Adipose tissue (tissue), 3 donors: ENCODE results near the gene TRPM2. TPM values are rescaled to one million over a fixed set of nuclear protein-coding genes. Genes with fewer than 3 reads are reported as not detected.
A peak's percentile ranks its signal among the peaks of the same experiment; 100 is the strongest.

Source experiments
- H3K27ac ChIP-seq: one replicate; pipeline ENCODE4 v1.5.1; 2013; ENCODE audit warnings: low read depth, low read length
- WGBS, 3 donors: extraction: QIAGEN DNeasy Blood & Tissue Kit; methylation state at CpG; one replicate each; pipeline ENCODE4 v1.1.7; 2013; 5-methylcytosine and 5-hydroxymethylcytosine counted together
- polyA plus RNA-seq, 3 donors: library from polyadenylated mRNA; stranded (reverse); fragments of 200-250 nt; gene quantifications; one replicate each; pipeline ENCODE4 v1.2.3, GENCODE V29; 2013
- donor health status: healthy with polysubstance abuse.
- donor health status: Bipolar disorder and iron deficiency.
- donor health status: healthy.

The TRPM2 gene
- polyA plus RNA-seq, 3 donors, result 0.72 to 4.2 (median 1.9) TPM

- H3K27ac ChIP-seq, result no peak overlapping the region
- 86 to 91% (median 90%) methylated on average over 17 to 18 of the region's 18 CpGs for WGBS, 3 donors
Observed at GRCh38 chr21:44365251-44365966, 12.0 kb downstream of the TRPM2 start.

DNA sequence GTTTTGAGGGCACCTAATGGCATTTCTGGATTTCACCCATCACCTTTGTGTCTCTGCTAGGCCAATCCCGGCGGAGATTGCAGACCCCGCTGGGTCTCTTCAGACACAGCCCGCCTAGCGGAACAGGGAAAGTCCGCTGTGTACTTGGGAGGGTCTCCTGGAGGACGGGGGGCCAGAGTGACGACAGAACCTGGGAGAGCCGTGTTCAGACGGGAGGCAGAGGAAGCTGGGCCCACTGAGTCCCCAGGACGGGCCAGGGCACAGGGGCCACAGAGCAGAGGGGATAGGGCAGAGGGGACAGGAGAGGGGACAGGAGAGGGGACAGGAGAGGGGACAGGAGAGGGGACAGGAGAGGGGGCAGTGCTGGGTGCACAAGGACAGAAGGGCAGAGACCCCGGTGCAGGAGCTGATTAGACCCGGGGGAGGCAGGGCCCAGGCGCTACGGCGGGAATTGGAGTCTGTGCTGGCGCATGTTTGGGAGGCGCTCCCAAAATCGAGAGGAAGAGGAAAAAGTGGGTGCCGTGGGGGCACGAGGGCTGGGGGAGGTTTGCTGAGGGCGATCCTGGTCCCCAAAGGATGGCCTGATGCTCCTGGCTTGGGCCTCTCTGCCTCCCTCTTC lies 12.7 kb downstream of the TRPM2 start:
- H3K27ac ChIP-seq, result no peak overlapping the region
- WGBS, 3 donors, result 83 to 92% (median 90%) methylated on average over 17 to 22 of the region's 22 CpGs

- no peak overlapping the region for H3K27ac ChIP-seq
- 87 to 90% (median 89%) methylated on average over 23 to 28 of the region's 28 CpGs for WGBS, 3 donors
Observed at GRCh38 chr21:44366586-44367211, 13.3 kb downstream of the TRPM2 start.

DNA sequence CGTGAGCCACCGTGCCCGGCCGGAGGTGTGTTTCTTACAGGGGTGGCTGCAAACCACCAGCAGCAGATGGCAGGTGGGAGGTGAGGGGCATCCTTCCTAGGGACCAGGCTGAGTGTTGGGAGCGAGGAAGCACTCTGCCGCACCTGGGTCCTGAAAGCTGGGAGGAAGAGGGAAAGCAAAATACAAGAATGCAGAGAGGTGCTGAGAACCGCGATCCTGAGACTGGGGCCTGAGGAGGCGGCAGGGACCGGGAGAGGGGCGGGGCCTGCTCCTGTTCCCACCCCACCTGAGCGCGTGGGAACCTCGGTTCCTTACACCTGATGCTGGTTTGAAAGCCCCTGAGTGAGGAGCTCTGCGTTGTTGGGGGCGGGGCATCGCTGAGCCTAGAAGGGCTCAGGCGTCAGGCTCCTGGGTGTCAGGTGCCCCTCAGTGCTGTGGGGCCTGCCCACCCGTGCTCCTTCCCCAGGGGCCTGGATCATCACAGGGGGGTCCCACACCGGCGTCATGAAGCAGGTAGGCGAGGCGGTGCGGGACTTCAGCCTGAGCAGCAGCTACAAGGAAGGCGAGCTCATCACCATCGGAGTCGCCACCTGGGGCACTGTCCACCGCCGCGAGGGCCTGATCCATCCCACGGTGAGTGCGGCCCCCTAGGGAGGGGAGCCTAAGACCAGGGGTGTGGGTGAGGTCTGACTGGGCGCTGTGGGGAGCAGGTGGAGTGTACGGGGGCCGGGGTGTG lies 15.5 kb downstream of the TRPM2 start:
- no peak overlapping the region for H3K27ac ChIP-seq
- 25 to 45% (median 33%) methylated on average over 34 to 35 of the region's 35 CpGs for WGBS, 3 donors

DNA sequence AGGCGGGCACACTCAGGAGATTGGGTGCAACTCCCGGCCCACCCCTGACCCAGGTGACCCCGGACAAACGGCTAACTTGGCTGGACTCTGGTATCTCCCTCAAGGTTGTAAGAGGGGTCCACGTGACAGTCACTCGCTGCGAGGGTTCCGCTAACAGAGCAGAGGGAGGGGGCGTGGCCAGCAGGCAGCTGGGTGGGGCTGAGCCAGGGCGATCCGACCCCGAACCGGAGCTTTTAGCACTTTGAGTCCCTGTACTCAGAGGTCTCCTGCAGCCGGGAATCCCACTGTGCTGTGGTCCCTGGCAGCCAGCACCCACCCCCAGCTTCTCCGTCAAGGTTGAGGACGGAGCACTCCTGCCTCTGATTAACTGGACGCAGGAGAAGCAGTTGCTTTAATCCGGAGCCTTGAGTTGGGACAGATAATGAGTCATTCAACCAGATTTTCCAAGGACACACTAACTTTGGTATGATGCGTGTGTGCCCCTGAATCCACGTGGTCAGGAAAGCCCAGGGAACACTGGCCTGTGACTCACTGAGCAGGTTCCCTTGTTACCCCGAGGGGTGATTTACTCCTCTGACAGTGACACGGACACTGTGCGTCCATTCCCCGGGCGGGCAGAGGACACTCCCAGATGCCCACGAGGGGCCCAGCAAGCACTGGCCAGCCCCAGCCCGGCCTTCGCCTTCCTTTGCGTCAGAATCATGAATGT lies 16.8 kb downstream of the TRPM2 start:
- H3K27ac ChIP-seq, result no peak overlapping the region
- WGBS, 3 donors, result 21 to 44% (median 38%) methylated on average over 27 to 29 of the region's 29 CpGs

DNA sequence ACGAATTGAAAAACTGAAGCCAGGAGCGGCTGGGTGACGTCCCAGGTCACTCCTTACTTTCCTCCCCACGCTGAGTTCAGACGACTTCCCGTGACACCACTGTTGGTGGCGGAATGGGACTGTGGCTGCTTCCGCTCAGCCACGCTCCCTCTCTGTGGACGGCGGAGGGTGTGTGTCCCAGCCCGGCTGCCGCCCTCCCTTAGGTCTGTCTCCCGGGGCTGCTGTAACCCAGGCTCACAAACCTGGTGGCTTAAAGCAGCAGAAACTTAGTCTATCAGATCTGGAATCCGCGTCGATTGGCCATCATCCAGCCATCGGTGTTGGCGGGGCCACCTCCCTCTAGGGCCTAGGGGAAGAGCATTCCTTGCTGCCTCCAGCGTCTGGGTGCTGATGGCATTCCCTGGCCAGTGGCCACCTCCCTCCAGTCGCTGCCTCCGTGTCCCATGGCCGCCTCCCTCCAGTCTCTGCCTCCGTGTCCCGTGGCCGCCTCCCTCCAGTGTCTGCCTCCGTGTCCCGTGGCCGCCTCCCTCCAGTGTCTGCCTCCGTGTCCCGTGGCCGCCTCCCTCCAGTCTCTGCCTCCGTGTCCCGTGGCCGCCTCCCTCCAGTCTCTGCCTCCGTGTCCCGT lies 17.5 kb downstream of the TRPM2 start:
- no peak overlapping the region for H3K27ac ChIP-seq
- WGBS, 3 donors, result 81 to 95% (median 87%) methylated on average over 35 to 37 of the region's 37 CpGs

GRCh38 chr21:44371596-44371995 lies 18.2 kb downstream of the TRPM2 start:
- WGBS, 3 donors, result 90 to 94% (median 91%) methylated on average over 6 of the region's 6 CpGs
- no peak overlapping the region for H3K27ac ChIP-seq

GRCh38 chr21:44372616-44373015 lies 19.2 kb downstream of the TRPM2 start:
- 67 to 79% (median 76%) methylated on average over 8 of the region's 8 CpGs for WGBS, 3 donors
- no peak overlapping the region for H3K27ac ChIP-seq

DNA sequence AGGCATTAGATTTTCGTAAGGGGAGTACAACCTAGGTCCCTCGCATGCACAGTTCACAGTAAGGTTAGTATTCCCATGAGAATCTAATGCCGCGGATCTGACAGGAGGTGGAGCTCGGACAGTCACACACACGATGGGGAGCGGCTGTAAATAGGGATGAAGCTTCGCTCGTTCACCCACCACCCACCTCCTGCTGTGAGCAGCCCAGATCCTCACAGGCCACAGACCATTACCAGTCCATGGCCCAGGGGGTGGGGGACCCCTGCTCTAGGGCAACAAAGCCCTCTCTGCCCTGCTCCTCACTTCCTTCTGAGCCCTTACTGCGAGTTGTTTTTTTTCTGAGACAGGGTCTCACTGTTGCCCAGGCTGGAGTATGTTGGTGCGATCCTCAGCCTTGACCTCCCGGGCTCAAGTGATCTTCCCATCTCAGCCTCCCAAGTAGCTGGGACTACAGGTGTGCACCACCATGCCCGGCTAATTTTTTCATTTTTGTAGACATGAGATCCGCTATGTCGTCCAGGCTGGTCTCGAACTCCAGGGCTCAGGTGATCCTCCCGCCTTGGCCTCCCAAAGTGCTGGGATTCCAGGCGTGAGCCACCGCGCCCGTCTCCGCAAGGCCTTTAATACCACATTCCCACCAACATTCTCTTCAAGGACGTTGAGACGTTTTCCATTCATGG lies 21.3 kb downstream of the TRPM2 start:
- 75 to 87% (median 79%) methylated on average over 24 of the region's 24 CpGs for WGBS, 3 donors
- peak overlapping the region; percentile 24 for H3K27ac ChIP-seq

DNA sequence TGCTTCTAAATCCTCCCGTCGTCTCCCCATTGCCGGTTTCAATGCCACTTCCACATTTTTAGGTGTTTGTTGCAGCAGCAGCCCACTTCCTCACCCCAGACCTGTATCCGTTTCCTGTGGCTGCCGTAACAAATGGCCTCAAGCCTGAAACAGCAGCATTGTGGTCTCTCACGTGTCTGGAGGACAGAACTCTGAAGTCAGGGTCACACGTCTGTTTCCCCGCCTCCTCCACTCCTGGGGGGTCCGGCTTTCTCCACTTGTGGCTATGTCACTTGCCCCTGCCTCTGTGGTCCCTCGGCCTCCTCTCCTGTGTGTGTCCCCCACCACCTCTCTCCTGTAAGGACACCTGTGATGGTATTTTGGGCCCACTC lies 21.8 kb downstream of the TRPM2 start:
- 44 to 77% (median 48%) methylated on average over 10 of the region's 10 CpGs for WGBS, 3 donors
- H3K27ac ChIP-seq, result no peak overlapping the region

DNA sequence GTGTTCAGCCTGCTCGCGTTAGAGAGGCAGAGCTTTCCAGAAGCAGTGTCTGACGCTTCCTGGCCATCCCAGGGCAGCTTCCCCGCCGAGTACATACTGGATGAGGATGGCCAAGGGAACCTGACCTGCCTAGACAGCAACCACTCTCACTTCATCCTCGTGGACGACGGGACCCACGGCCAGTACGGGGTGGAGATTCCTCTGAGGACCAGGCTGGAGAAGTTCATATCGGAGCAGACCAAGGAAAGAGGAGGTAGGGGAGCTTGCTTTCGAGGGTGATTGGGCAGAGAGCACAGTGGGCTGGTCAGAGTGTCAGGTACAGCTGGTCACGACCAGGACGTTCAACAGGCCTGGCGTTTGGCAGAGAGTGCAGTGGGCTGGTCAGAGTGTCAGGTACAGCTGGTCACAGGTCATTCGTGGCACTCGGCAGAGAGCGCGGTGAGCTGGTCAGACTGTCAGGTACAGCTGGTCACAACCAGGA lies 22.4 kb downstream of the TRPM2 start:
- no peak overlapping the region for H3K27ac ChIP-seq
- WGBS, 3 donors, result 74 to 88% (median 85%) methylated on average over 19 of the region's 19 CpGs

- no peak overlapping the region for H3K27ac ChIP-seq
- 76 to 87% (median 87%) methylated on average over 9 of the region's 9 CpGs for WGBS, 3 donors
Observed at GRCh38 chr21:44376606-44377005, 23.2 kb downstream of the TRPM2 start.

- no peak overlapping the region for H3K27ac ChIP-seq
- WGBS, 3 donors, result 59 to 80% (median 74%) methylated on average over 23 to 24 of the region's 24 CpGs
Observed at GRCh38 chr21:44377201-44377921, 23.9 kb downstream of the TRPM2 start.

DNA sequence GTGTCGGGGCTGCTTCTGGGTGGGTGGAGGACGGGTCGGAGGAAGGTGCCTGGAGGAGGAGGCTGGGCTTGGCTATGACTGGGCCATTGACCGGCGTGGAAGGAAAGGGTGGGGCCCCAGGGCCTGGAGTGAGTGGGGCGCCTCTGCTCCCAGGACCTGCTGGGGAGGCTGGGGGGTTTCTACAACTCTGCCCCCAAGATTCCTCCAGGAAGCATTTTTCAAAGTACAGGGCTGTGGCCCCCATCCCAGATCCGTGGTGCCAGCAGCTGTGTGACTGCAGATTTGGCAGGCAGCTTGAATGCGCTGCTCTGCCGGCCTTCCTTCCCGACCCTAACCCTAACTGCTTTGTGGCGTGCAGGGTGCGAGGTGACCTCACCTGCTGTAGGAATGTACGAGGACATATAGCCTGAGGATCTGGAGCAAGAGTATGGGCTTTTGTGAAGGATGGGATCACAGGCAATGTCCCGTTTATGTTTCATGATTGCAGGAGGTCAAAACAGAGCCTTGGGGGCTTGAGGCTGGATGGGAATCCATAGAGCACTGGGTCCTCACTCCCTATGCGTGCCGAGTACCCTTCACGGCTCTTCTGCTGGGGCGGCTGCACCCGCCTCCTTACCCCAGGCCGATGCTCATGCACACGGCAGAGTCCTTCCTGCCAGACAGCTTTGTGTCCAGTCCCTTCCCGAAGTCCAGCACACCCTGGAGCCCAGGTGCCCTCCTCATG lies 24.7 kb downstream of the TRPM2 start:
- no peak overlapping the region for H3K27ac ChIP-seq
- 63 to 74% (median 73%) methylated on average over 21 to 22 of the region's 22 CpGs for WGBS, 3 donors

DNA sequence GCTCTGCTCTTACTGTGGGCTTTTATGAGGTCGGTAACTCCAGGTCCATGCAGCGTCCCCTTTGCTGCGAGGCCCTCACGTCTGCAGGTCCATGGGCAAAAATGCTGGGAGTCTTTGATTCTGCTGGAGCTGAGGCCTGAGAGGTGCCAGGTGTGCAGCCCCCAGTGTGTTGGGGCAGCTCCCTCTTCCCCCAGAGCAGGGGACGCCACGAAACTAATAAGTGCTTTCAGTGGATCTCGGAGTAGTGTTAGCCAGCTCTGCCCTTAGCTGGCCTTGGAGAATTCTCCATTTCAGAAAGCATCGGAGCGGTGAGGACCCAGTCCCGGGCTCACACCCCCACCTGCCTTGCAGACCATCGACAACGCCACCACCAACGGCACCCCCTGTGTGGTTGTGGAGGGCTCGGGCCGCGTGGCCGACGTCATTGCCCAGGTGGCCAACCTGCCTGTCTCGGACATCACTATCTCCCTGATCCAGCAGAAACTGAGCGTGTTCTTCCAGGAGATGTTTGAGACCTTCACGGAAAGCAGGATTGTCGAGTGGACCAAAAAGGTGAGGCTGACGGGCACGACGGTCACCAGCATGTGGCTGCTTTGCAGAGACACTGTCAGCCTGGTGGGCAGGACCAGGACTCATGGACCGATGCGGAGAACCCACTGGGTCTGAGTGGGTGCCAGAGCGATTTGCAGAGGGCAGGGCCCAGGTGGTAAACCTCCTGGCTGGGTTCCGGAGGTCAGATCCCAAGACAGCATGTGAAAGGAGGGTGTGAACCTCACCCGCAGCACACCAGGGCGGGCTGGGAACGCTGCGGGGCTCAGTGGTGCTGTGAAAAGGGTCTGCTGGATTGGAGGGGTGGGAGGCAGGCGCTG lies 25.5 kb downstream of the TRPM2 start:
- no peak overlapping the region for H3K27ac ChIP-seq
- 77 to 93% (median 93%) methylated on average over 34 of the region's 34 CpGs for WGBS, 3 donors
